PC-9 (cell line): ENCODE data around the gene ORMDL3.

Experiments
- CTCF ChIP-seq: fragments of 200-600 bp; sonication (generic); conservative IDR thresholded peaks from 2 replicates; pipeline ENCODE4 v1.6.1; 2017; ENCODE audit warnings: mixed run types, antibody characterized with exemption, mild to moderate bottlenecking, moderate library complexity
- EZH2 ChIP-seq: fragments of 200-600 bp; sonication (generic); IDR thresholded peaks from 2 replicates; pipeline ENCODE4 v1.8.0; 2017; ENCODE audit warnings: antibody characterized with exemption, low read depth

GRCh38 chr17:39972271-39972670 lies 44.9 kb upstream of the ORMDL3 start:
- TF ChIP-seq CTCF (no peak), EZH2 (no peak)
